NCI-H187 treated with DMSO at 0.1 percent for 48 hours (cell line): ENCODE results near the gene CAPN8.
"Not testable (repeated sequence)": the region's sequence is repeated elsewhere in the genome, so short reads cannot be mapped to it uniquely, and the experiment has no call there.

ENCODE experiments used
- DNase-seq: peaks from one replicate; lab custom pipeline; 2025; lab: John Stamatoyannopoulos, UW

The CAPN8 gene

DNA sequence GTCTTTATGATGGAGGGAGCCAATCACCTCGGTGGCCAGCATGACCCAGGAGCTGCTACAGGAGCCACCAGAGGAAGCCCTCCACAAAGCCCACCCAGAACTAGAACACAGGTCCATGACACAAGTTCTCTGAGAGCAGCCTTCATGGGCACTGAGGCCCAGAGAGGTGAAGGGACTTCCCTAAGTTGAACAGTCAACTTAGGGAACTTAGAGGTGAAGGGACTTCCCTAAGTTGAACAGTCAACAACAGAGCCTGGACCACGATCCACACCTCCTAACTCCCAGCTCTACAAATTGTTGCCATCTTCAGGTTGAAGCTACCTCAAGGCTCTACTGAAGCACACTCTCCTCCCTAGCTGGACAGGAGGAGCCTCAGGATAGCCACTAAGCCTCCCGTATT is 139.5 kb downstream of the CAPN8 start:
- no peak for DNase-seq

DNA sequence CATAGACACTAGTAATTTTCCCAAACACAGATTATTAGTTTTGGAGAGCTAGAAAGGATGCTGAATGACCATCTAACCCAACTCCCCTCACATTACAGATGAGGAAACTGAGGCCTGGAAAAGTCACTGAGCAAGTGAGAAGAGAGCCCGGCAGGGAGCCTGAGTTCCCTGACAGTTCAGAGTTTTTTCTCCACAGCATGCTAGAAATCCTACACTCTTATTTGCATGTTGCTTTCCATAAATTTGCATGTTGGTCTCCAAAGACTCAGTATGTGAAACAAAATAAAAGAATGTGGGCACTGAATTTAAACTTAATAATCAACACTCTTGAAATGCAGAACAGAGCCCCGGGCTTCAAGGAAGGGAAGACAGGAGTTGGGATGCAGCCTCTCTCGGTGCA is 140.0 kb downstream of the CAPN8 start:
- DNase-seq: no peak

DNA sequence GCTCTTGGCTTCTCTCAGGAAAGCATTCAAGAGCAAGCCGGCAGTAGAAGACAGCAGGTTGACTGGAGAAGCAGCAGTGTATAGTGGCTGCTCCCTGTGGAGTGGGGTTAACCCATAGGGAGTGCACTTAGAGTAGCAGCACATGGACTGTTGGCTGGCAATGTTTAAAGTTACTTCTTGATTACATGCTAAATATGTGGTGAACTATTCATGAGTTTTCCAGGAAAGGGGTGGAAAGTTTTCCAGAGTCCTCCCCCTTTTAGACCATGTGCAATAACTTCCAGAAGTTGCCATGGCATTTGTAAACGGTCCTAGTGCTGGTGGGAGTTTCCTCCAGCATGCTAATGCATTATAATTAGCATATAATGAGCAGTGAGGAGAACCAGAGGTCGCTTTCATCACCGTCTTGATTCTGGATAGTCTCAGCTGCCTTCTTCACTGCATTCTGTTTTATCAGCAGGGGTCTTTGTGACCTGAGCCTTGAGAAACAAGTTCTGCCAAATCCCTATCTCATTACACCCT is 140.5 kb downstream of the CAPN8 start:
- no peak for DNase-seq

DNA sequence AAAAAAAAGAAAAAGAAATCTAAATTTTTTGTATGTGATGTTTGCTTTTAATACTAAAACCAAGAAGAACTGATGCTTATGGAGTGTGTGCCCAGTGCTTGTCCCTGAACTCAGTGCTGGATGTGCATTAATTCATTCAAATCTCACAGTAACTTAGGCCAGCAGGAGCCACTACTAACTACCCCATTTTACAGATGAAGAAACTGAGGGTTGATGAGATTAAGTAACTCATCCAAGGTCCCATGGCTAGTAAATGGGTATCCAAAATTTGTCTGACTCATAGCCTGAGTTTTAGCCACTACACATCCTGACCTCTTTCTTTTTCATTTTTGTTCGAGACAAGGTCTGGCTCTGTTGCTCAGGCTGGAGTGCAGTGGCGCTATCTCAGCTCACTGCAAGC is 144.4 kb downstream of the CAPN8 start:
- DNase-seq: no peak

DNA sequence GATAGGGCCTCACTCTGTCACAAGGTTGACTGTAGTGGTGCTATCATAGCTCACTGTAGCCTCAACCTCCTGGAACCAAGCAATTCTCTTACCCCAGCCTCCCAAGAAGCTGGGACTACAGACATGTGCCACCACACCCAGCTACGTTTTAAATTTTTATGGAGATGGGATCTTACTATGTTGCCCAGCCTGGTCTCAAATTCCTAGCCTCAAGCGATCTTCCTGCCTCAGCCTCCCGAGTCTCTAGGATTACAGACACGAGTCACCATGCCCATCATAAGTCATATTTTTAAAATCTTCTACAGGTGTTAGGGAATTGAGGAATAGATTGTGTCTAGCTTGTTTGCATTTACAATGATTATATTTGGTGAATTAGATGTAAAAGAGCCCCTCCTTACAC is 145.3 kb downstream of the CAPN8 start:
- no peak for DNase-seq

DNA sequence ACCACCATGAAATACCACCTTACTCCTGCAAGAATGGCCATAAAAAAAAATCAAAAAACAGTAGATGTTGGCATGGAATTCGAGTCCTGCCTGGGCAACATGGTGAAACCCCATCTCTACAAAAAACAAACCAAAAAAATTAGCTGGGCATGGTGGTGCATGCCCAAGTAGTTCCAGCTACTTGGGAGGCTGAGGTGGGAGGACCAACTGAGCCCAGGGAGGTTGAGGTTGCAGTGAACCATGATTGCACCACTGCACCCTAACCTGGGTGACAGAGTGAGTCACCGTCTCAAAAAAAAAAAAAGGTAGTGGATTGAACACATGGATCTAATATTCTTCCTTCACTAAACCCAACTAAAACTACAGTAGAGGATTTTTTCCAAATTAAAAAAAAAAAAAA is 146.4 kb downstream of the CAPN8 start:
- no peak for DNase-seq

DNA sequence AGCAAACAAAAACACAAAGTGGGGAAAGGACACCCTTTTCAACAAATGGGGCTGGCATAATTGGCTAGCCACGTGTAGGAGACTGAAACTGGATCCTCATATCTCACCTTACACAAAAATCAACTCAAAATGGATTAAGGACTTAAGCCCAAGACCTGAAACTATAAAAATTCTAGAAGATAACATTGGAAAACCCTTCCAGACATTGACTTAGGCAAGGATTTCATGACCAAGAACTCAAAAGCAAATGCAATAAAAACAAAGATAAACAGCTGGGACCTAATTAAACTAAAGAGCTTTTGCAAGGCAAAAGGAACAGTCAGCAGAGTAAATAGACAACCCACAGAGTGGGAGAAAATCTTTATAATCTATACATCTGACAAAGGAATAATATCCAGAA is 146.9 kb downstream of the CAPN8 start:
- DNase-seq: not testable (repeated sequence)

DNA sequence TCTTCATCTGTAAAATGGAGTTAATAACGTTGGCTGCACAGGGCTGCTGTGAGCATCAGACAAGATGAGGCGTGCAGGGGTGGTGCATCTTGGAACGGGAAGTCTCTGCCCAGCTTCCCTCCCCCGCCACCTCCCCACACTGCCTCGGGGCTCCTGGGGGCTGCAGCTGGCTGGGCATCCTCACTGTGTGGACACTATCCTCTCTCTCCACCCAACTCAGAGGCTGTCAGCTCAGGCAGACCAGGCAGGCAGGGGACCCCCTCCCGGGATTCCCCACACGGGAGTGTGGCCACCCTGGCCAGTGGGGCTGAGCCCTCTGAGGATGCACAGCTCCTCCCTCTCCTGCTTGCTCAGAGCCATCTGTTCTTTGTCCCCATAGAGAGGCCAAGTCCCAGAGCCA is 149.6 kb downstream of the CAPN8 start:
- DNase-seq: no peak

DNA sequence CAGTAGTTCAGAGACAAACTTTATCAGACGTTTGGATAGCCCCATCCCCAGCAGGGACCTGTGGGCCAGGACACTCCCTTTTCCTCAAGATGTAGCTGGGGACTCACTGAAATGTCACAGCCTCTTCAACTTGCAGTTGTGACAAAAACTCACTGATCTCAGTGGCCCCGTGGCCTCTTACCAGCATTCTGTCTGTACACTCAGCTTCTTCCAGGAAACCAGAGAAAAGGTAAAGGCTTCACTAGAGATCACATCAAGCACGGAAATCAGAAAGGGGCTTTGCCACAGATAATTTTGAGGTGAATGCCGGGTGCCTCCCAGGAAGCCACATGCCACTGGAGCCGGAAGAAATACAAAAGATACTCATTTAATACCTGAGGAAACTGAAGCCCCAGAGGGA is 150.1 kb downstream of the CAPN8 start:
- DNase-seq: no peak

DNA sequence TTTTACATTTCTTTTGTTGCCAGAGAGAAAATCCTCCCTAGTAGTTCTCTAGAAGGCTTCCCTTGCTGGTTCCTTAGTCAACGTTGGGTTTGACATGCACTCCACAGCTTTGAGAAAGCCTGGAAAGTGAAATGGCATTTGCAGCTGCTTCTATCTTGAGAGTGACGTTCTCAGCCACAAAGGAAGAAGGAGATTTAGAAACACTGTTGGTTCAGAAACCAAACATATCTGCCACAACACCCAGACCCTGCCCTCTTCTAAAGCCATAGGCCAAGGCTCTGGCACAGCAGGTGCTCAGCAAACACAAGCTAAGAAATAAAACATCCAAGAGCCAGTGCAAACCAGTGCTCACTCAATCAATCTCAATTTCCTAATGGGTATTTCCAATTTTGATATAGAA is 150.9 kb downstream of the CAPN8 start:
- no peak for DNase-seq

DNA sequence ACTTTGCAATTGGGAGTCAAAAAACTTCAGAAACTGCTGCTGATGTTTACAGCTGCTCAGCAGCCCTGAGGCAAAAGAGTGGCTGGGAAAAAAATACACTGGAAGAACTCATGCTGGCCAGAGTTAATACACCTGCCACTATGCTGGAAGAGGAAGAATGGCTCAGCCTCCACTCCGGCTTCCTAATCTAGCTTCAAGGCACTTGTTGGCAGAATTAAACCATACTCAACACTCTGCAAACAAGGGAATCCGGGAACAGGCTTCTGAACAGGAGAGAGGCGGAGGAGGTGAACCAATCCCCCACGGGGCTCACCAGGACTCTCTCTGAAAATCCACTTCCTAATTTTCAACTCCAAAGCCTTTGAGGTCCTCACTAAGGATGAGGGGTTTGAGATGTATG is 152.2 kb downstream of the CAPN8 start:
- DNase-seq: no peak

DNA sequence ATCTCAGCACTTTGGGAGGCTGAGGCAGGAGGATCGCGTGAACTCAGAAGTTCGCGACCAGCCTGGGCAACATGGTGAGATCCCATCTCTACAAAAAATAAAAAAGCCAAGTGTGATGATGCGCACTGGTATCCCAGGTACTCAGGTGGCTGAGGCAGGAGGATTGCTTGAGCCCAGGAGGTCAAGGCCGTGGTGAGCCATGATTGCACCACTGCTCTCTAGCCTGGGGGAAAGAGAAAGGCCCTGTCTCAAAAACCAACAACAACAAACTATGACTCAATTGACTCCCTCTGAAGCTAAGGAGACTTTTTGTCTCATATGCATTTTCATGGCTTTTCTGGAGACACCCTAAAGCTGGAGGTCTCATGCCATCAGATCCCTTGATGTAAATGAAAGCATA is 153.4 kb downstream of the CAPN8 start:
- no peak for DNase-seq

DNA sequence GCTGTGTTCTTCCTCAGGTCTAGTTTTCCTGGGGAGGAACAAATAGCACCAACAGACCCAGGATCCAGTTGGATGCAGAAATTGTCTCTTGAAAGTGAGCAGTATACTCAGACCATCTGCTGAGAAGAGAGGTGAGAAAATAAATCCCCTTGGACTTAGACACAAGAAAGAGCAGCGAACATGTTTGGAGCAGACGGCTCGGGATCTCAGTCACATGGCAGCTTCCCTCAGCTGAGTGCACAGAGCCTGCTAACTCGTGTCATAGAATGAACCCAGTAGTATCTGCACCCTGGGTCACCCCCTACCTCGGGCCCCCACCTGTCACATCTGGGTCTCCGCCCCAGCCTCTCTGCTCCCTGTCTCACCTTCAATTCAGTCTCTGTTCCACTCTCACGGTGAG is 156.7 kb downstream of the CAPN8 start:
- no peak for DNase-seq

DNA sequence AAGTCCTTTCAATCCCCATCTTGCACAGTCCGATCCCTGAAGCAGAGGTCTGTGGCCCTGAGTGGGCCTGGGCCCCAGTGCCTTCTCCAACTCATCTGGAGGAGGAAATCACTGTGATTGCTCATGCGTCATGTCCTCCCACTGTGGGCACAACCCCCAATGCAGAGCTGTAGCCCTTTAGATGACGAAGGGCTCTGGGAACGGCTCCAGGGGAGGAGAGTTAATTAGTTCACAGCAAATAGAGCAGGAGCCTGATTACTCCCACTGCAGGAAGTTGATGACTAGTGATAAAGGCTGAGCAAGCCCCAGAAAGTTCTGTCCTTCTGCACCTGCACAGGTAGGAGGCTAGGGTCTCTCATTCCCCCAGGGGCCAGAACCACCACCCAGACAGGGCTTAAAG is 160.8 kb downstream of the CAPN8 start:
- no peak for DNase-seq

DNA sequence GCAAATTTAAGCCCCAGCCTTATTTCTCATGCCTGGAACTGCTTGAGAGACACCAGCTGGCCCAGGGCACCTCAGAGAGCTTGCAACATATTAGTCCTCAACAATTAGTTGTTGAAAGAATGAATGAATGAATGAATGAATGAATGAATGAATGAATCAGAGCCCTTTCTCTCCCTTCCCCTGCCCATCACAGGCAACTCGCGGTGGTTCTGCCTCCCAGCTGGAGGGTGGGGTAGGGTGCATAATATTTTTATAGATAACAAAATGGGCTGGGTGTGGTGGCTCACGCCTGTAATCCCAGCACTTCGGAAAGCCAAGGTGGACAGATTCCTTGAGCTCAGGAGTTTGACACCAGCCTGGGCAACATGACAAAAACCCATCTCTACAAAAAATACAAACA is 162.2 kb downstream of the CAPN8 start:
- DNase-seq: no peak

DNA sequence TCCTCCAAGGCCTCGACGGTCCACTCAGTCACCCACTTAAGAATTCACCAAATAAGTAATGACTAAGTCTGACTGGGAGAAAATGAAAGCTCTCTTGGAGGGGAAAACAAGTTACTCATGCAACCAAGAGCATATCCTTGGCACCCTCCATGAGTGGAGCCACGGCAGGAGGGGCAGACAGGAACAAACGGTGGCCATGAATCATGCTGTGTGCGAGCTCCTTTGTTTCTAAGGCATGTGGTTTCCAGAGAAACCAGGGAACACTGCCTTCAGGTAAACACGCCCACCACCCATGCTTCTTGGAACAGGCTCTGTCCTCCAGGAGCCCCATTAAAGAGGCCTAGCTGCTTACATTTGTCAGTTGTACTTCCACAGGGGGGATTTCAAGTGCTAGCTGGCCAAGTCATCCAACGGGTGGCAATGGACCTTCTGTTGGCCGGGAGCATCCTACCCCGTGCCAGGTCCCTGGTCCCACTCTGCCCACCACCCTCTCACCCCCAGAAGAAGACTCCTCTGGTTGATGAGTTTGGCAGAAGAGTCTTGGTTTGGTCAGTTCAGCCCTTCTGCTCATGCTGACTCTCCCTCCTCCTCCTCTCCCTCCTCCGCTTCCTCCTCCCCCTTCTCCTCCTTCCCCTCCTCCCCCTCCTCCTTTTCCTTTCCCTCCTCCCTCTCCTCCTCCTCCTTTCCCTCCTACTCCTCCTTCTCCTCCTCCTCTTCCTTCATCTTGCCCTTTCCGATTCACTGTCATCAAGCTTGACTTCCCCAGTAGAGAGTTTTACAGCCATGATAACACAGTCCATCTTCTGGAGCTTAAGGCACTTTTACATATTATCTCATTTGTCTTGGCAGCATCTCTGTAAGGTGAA is 164.7 kb downstream of the CAPN8 start:
- DNase-seq: no peak

DNA sequence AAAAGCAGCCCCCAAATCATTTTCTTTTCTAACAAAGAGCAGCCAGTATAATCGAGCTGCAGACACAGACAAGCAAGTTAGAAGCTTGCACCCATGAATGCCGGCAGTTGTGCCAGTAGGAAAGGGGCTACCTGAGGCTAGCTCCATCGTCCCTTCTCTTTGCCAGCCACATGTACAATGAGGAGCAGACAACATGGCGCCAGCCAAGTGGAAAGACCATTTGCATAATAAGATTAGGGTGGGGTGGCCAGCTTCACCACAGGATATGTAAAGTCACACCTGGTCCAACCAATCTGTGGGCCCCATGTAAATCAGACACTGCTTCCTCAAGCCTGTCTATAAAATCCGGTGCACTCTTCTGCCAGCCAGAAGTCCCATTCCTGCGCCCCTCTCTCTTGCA is 168.6 kb downstream of the CAPN8 start:
- no peak for DNase-seq

DNA sequence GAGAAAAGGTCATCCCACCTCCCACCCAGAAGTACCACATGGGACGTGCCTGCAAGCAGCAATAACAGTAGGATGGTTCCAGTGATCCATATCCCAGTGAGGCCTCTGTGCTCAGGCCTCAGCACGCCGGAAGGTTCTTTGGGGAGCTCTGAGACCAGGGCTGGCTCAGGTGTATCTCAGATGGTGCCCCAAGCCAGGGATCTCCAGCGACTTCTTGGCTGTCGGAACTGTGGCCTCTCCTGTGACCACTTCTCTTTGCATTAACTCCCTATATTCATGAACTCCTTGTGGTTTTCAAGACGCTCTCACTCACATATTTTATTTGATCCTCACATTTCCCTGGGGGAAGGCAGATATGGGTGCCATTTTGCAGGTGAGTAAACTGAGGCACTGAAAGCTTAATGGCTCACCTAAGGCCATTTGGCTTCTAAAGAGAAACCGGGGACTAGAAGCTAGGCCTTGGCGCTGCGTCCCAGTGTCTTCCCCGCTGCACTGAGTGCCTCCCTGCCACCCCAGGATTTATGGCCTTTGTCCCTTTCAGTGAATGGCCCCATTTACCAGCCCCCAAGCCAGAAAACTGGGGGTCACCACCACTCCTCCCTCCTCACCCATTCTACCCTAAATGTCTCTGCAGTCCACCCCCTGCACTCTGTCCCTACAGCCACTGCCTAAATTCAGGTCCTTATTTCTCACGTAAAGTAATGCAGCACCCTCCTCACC is 170.4 kb downstream of the CAPN8 start:
- no peak for DNase-seq

DNA sequence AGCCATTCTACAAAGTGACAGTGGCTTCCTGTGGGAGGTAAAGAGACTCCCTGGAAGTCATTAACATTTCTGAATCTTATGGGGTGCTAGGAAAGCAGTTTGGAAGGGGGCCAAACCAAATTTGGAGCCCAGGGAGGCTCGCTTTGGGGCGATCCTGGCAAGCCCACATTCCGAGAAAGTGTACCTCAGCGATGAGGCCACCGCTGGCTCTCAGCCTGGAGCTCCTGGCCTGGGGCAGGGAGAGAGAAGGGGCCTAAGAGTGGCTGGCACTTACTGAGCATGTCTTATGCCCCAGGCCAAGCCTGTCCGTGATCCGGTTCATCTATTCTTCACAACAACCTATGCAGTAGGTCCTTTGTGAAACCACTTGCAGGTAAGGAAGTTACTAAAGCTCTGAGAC is 173.5 kb downstream of the CAPN8 start:
- DNase-seq: no peak
